ENCODE data around the gene SCRN1. TPM values are rescaled to one million over a fixed set of nuclear protein-coding genes. Genes with fewer than 3 reads are reported as not detected.

Gene SCRN1
- total RNA-seq, 2 experiments from 2014 or later, result 37.1 to 62.7 TPM

DNA sequence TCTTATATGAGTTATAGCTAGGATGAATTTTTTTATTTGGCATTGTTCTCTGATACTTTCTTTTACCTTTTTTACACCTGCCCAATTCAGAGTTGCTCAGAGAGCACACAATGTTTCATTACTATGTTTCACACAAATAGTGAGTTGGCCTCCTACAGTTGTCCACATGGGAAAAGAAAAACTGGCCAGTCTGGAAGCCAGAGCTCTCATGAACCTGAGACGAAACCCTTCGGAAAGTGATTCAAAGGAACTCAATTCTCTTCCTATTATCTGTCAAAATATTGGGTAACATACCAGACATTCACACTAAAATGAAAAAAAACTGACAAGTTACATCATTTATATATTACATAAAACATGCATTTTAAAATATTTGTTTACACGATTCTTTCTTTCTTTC lies 15.3 kb downstream of the SCRN1 start:
- BruUV-seq (replicated peaks), result no TSS peak
- Histone ChIP-seq H3K36me3 (ENCODE audit: insufficient read depth, low read length) (peaks cover 16% of the 10 kb centered on the region), H2AFZ (ENCODE audit: low read length) (no peak overlapping the region), H3K4me2 (ENCODE audit: low read length) (no peak overlapping the region), H3K9me3 (ENCODE audit: low read length) (no peaks in the 10 kb centered on the region), H3K4me1 (ENCODE audit: insufficient read depth, low read length, poor library complexity, severe bottlenecking) (no peaks in the 10 kb centered on the region), H3K27ac (ENCODE audit: low read depth, low read length, poor library complexity, severe bottlenecking) (no peak overlapping the region), H4K20me1 (ENCODE audit: insufficient read depth, low read length) (0 out of 2 replicates have a peak, but pooled peaks cover 7% of the 10 kb centered on the region), H3K79me2 (ENCODE audit: insufficient read depth, low read depth, low read length) (peaks cover 70% of the 10 kb centered on the region; the same call in 1 of the 2 replicates), H3K4me3 (ENCODE audit: low read depth, low read length, poor library complexity, severe bottlenecking) (no peak overlapping the region), H3K9me2 (ENCODE audit: insufficient read depth, low read length) (no peaks in the 10 kb centered on the region)
- CTCF ChIA-PET (ENCODE audit: unreplicated experiment), result no interaction called here
- DNase-seq (ENCODE audit: low spot score), result no peak
- POLR2A ChIA-PET, result interaction anchor here (0.7 to 1.2 kb wide), 2 partner anchors 9 to 62 kb away, joined by 3 read pairs; no protein-coding TSS in a partner anchor
- TF ChIP-seq, protein P1, sequence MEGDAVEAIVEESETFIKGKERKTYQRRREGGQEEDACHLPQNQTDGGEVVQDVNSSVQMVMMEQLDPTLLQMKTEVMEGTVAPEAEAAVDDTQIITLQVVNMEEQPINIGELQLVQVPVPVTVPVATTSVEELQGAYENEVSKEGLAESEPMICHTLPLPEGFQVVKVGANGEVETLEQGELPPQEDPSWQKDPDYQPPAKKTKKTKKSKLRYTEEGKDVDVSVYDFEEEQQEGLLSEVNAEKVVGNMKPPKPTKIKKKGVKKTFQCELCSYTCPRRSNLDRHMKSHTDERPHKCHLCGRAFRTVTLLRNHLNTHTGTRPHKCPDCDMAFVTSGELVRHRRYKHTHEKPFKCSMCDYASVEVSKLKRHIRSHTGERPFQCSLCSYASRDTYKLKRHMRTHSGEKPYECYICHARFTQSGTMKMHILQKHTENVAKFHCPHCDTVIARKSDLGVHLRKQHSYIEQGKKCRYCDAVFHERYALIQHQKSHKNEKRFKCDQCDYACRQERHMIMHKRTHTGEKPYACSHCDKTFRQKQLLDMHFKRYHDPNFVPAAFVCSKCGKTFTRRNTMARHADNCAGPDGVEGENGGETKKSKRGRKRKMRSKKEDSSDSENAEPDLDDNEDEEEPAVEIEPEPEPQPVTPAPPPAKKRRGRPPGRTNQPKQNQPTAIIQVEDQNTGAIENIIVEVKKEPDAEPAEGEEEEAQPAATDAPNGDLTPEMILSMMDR (conservative IDR thresholded peaks at IDR 0.05; ENCODE audit: low read length), result no peak
- TF ChIP-seq EZH2phosphoT487 (IDR thresholded peaks at IDR 0.05; ENCODE audit: borderline replicate concordance, low read depth, low read length), result no peak
- intact Hi-C loops (cut with micrococcal nuclease; ENCODE audit: unreplicated experiment), result no loop called here

DNA sequence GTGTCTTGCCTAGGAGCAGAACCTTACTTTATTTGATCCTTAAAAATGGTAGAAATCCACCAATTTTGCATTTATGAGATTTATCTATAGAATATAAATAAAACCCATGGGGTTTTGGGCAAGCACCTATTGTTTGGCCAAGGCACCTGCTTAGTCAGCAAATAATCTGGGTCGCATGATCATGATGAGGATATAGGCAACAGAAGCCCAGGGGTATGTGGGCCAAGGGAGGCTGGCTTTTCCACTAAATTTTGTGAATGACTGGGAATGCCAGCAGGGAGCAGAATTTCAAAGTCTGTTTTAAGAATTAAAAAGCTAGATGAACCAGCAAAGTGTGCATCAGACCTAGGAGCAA lies 17.3 kb downstream of the SCRN1 start:
- Histone ChIP-seq H2AFZ (ENCODE audit: low read length) (no peak overlapping the region), H3K27ac (ENCODE audit: low read depth, low read length, poor library complexity, severe bottlenecking) (no peak overlapping the region), H3K36me3 (ENCODE audit: insufficient read depth, low read length) (peaks cover 32% of the 10 kb centered on the region), H3K9me2 (ENCODE audit: insufficient read depth, low read length) (no peaks in the 10 kb centered on the region), H3K4me2 (ENCODE audit: low read length) (no peak overlapping the region), H4K20me1 (ENCODE audit: insufficient read depth, low read length) (0 out of 2 replicates have a peak, but pooled peaks cover 7% of the 10 kb centered on the region), H3K9me3 (ENCODE audit: low read length) (no peaks in the 10 kb centered on the region), H3K79me2 (ENCODE audit: insufficient read depth, low read depth, low read length) (peaks cover 63% of the 10 kb centered on the region; the same call in 1 of the 2 replicates), H3K4me3 (ENCODE audit: low read depth, low read length, poor library complexity, severe bottlenecking) (no peak overlapping the region), H3K4me1 (ENCODE audit: insufficient read depth, low read length, poor library complexity, severe bottlenecking) (no peaks in the 10 kb centered on the region)
- no peak for DNase-seq (ENCODE audit: low spot score)
- ChIA-PET CTCF (ENCODE audit: unreplicated experiment) (no interaction called here), POLR2A (interaction anchor here (0.6 to 1.6 kb wide), 3 partner anchors 11 to 22 kb away, joined by 3 read pairs; no protein-coding TSS in a partner anchor)
- no TSS peak for BruUV-seq (replicated peaks)
- no peak for TF ChIP-seq EZH2phosphoT487 (IDR thresholded peaks at IDR 0.05; ENCODE audit: borderline replicate concordance, low read depth, low read length)
- TF ChIP-seq, protein P1 (conservative IDR thresholded peaks at IDR 0.05; ENCODE audit: low read length), result no peak
- intact Hi-C loops (cut with micrococcal nuclease; ENCODE audit: unreplicated experiment), result no loop called here

DNA sequence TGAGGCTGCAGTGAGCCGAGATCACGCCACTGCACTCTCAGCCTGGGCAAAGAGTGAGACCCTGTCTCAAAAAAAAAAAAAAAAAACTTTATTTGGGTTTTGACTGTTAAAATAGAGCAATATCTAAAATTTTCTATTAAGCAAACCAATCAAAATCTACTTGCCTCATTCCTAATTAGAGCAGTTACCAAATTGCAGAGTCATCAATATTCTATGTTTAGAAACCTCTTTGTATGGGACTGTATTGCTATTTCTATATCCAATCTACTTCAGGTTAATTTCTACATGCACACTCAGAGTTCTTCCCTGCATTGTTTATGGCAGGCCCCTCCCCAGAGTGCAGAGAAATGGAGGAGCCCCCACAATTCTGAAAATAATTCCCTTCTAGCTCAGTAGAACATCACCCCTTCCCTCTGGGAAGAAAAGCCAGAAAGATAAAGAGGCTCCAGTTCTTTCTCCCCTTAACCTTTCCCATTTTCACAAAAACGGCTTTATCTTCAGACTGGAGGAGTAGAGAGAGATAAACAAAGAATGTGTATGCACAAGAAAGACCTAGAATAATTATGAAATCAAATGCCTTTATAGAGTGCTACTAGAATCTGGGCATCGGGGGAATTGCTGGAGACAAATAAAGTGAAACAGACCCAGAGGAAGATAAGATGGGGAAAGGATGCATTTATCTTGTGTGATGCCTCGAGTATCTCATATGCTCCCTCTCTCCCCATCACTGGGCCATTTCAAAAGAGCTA lies 17.9 kb downstream of the SCRN1 start:
- H3K4me2 ChIP-seq (ENCODE audit: low read length), result no peak overlapping the region
- intact Hi-C loops (cut with micrococcal nuclease; ENCODE audit: unreplicated experiment), result no loop called here
- no peaks in the 10 kb centered on the region for H3K9me3 ChIP-seq (ENCODE audit: low read length)
- H3K4me1 ChIP-seq (ENCODE audit: insufficient read depth, low read length, poor library complexity, severe bottlenecking), result no peaks in the 10 kb centered on the region
- H3K4me3 ChIP-seq (ENCODE audit: low read depth, low read length, poor library complexity, severe bottlenecking), result no peak overlapping the region
- POLR2A ChIA-PET, result interaction anchor here (0.7 to 1.1 kb wide), 2 partner anchors 9 to 75 kb away, joined by 3 read pairs; no protein-coding TSS in a partner anchor
- H3K27ac ChIP-seq (ENCODE audit: low read depth, low read length, poor library complexity, severe bottlenecking), result no peak overlapping the region
- H3K9me2 ChIP-seq (ENCODE audit: insufficient read depth, low read length), result no peaks in the 10 kb centered on the region
- CTCF ChIA-PET (ENCODE audit: unreplicated experiment), result no interaction called here
- no TSS peak for BruUV-seq (replicated peaks)
- H4K20me1 ChIP-seq (ENCODE audit: insufficient read depth, low read length), result 0 out of 2 replicates have a peak, but pooled peaks cover 7% of the 10 kb centered on the region
- DNase-seq (ENCODE audit: low spot score), result no peak
- peaks cover 37% of the 10 kb centered on the region for H3K36me3 ChIP-seq (ENCODE audit: insufficient read depth, low read length)
- H3K79me2 ChIP-seq (ENCODE audit: insufficient read depth, low read depth, low read length), result peaks cover 63% of the 10 kb centered on the region; the same call in 1 of the 2 replicates
- TF ChIP-seq EZH2phosphoT487 (IDR thresholded peaks at IDR 0.05; ENCODE audit: borderline replicate concordance, low read depth, low read length), result no peak
- TF ChIP-seq, protein P1 (conservative IDR thresholded peaks at IDR 0.05; ENCODE audit: low read length), result no peak
- H2AFZ ChIP-seq (ENCODE audit: low read length), result no peak overlapping the region

Measured in OCI-LY7 (cell line).